Measurements from ENCODE around the gene TBC1D19. TPM values are rescaled to one million over a fixed set of nuclear protein-coding genes. Genes with fewer than 3 reads are reported as not detected.

TBC1D19 gene
- total RNA-seq, 4 donors from 2014 or later: 4.3 to 78.4 (median 6.2) TPM

GRCh38 chr4:26737385-26737784 lies 153.5 kb downstream of the TBC1D19 start:
- no peaks in the 10 kb centered on the region for H3K36me3 ChIP-seq
- DNase-seq: no peak
- no peaks in the 10 kb centered on the region for H3K4me1 ChIP-seq
- no peak overlapping the region for H3K27ac ChIP-seq
- no peaks in the 10 kb centered on the region for H3K27me3 ChIP-seq
- no peak overlapping the region for H3K4me3 ChIP-seq
- H3K9me3 ChIP-seq: no peaks in the 10 kb centered on the region
- TF ChIP-seq, protein P1, sequence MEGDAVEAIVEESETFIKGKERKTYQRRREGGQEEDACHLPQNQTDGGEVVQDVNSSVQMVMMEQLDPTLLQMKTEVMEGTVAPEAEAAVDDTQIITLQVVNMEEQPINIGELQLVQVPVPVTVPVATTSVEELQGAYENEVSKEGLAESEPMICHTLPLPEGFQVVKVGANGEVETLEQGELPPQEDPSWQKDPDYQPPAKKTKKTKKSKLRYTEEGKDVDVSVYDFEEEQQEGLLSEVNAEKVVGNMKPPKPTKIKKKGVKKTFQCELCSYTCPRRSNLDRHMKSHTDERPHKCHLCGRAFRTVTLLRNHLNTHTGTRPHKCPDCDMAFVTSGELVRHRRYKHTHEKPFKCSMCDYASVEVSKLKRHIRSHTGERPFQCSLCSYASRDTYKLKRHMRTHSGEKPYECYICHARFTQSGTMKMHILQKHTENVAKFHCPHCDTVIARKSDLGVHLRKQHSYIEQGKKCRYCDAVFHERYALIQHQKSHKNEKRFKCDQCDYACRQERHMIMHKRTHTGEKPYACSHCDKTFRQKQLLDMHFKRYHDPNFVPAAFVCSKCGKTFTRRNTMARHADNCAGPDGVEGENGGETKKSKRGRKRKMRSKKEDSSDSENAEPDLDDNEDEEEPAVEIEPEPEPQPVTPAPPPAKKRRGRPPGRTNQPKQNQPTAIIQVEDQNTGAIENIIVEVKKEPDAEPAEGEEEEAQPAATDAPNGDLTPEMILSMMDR (IDR thresholded peaks at IDR 0.05): no peak
- no peak for TF ChIP-seq POLR2A (IDR thresholded peaks at IDR 0.05)

GRCh38 chr4:26741491-26741871 lies 157.6 kb downstream of the TBC1D19 start:
- Histone ChIP-seq H3K36me3 (no peaks in the 10 kb centered on the region), H3K27me3 (no peaks in the 10 kb centered on the region), H3K4me1 (no peaks in the 10 kb centered on the region), H3K27ac (no peak overlapping the region), H3K9me3 (no peaks in the 10 kb centered on the region), H3K4me3 (no peak overlapping the region)
- no peak for DNase-seq
- TF ChIP-seq POLR2A (IDR thresholded peaks at IDR 0.05): no peak
- TF ChIP-seq, protein P1 (IDR thresholded peaks at IDR 0.05): no peak

GRCh38 chr4:26746802-26747213 lies 162.9 kb downstream of the TBC1D19 start:
- Histone ChIP-seq H3K27ac (no peak overlapping the region), H3K9me3 (no peaks in the 10 kb centered on the region), H3K4me1 (no peaks in the 10 kb centered on the region), H3K27me3 (no peaks in the 10 kb centered on the region), H3K4me3 (no peak overlapping the region), H3K36me3 (no peaks in the 10 kb centered on the region)
- no peak for TF ChIP-seq POLR2A (IDR thresholded peaks at IDR 0.05)
- TF ChIP-seq, protein P1 (IDR thresholded peaks at IDR 0.05): no peak
- DNase-seq: no peak

GRCh38 chr4:26748811-26749210 lies 164.9 kb downstream of the TBC1D19 start:
- H3K4me1 ChIP-seq: no peaks in the 10 kb centered on the region
- no peaks in the 10 kb centered on the region for H3K27me3 ChIP-seq
- TF ChIP-seq, protein P1 (IDR thresholded peaks at IDR 0.05): no peak
- no peak for DNase-seq
- no peaks in the 10 kb centered on the region for H3K36me3 ChIP-seq
- no peak overlapping the region for H3K27ac ChIP-seq
- no peak overlapping the region for H3K4me3 ChIP-seq
- no peaks in the 10 kb centered on the region for H3K9me3 ChIP-seq

- no peaks in the 10 kb centered on the region for H3K27me3 ChIP-seq
- DNase-seq: no peak
- no peaks in the 10 kb centered on the region for H3K9me3 ChIP-seq
- H3K4me1 ChIP-seq: no peaks in the 10 kb centered on the region
- H3K27ac ChIP-seq: no peak overlapping the region
- TF ChIP-seq, protein P1 (IDR thresholded peaks at IDR 0.05): no peak
- no peak for TF ChIP-seq POLR2A (IDR thresholded peaks at IDR 0.05)
- no peak overlapping the region for H3K4me3 ChIP-seq
- H3K36me3 ChIP-seq: no peaks in the 10 kb centered on the region
These were observed 166.0 kb downstream of the TBC1D19 start for GRCh38 chr4:26749867-26750266.

DNA sequence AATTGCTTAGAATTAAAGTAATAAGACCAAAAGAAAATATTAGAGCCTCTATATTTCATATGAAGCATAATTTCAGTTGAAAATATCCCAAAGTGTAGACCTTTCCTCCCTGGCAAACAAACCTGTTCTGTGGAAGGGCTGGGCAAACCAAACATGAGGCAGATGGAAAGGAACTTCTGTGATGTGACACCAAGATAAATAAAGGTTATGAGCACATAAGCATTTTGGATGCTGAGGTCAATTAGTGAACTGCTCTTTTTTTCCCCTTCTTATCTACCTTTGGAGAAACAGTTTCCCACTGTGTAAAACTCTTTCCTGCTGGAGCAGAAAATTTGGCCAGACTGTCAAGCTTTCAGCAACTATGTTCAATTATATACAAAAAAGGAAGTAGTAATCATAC lies 167.1 kb downstream of the TBC1D19 start:
- Histone ChIP-seq H3K36me3 (no peaks in the 10 kb centered on the region), H3K4me1 (no peaks in the 10 kb centered on the region), H3K27ac (no peak overlapping the region), H3K27me3 (no peaks in the 10 kb centered on the region), H3K9me3 (no peaks in the 10 kb centered on the region), H3K4me3 (no peak overlapping the region)
- TF ChIP-seq, protein P1 (IDR thresholded peaks at IDR 0.05): no peak
- TF ChIP-seq POLR2A (IDR thresholded peaks at IDR 0.05): no peak
- DNase-seq: no peak
